Astrocyte of the spinal cord (primary cell): ENCODE data around the gene ITSN2.
"Not testable (repeated sequence)": the region's sequence is repeated elsewhere in the genome, so short reads cannot be mapped to it uniquely, and the experiment has no call there.

Experiments used
- DNase-seq: peaks from one replicate; pipeline ENCODE4 v3.0.0; 2011; ENCODE audit warnings: low read depth, low spot score
- H3K4me3 ChIP-seq: 2 replicates; pipeline ENCODE4 v1.5.1; 2011; ENCODE audit warnings: low read depth, mild to moderate bottlenecking, low read length, moderate library complexity
- CTCF ChIP-seq: IDR thresholded peaks from 2 replicates; pipeline ENCODE4 v1.5.1; 2012; ENCODE audit warnings: low read depth, mild to moderate bottlenecking, low read length, inconsistent platforms
- in situ Hi-C: cut with HindIII; loops from 2 replicates; pipeline ENCODE4 v1.10.0; 2017; ENCODE audit warnings: low sequenced_read_pairs

ITSN2 gene

GRCh38 chr2:24204505-24204904 lies 155.8 kb downstream of the ITSN2 start:
- H3K4me3 ChIP-seq, result no peak overlapping the region
- DNase-seq, result no peak
- in situ Hi-C loops, result no loop called here
- TF ChIP-seq CTCF, result no peak

GRCh38 chr2:24203787-24204150 lies 156.6 kb downstream of the ITSN2 start:
- no peak overlapping the region for H3K4me3 ChIP-seq
- no peak for DNase-seq
- in situ Hi-C loops, result no loop called here
- no peak for TF ChIP-seq CTCF

- no peak for DNase-seq
- TF ChIP-seq CTCF, result no peak
- in situ Hi-C loops, result no loop called here
- H3K4me3 ChIP-seq, result no peak overlapping the region
Observed at GRCh38 chr2:24203029-24203786, 157.1 kb downstream of the ITSN2 start.

GRCh38 chr2:24200799-24201198 lies 159.5 kb downstream of the ITSN2 start:
- TF ChIP-seq CTCF, result no peak
- no peak overlapping the region for H3K4me3 ChIP-seq
- in situ Hi-C loops, result no loop called here
- DNase-seq, result no peak

- in situ Hi-C loops, result no loop called here
- H3K4me3 ChIP-seq, result no peak overlapping the region
- DNase-seq, result no peak
- no peak for TF ChIP-seq CTCF
Observed at GRCh38 chr2:24199968-24200590, 160.3 kb downstream of the ITSN2 start.

GRCh38 chr2:24197213-24197612 lies 163.1 kb downstream of the ITSN2 start:
- H3K4me3 ChIP-seq, DNase-seq, in situ Hi-C loops: not testable (repeated sequence)

GRCh38 chr2:24191848-24192247 lies 168.5 kb downstream of the ITSN2 start:
- H3K4me3 ChIP-seq, result no peak overlapping the region
- DNase-seq, result no peak
- TF ChIP-seq CTCF, result no peak
- in situ Hi-C loops, result no loop called here
